ENCODE measurements around the gene ZFP42. TPM values are rescaled to one million over a fixed set of nuclear protein-coding genes. Genes with fewer than 3 reads are reported as not detected.

The ZFP42 gene
- total RNA-seq, 1 donor from 2014 or later = 0.72 TPM

DNA sequence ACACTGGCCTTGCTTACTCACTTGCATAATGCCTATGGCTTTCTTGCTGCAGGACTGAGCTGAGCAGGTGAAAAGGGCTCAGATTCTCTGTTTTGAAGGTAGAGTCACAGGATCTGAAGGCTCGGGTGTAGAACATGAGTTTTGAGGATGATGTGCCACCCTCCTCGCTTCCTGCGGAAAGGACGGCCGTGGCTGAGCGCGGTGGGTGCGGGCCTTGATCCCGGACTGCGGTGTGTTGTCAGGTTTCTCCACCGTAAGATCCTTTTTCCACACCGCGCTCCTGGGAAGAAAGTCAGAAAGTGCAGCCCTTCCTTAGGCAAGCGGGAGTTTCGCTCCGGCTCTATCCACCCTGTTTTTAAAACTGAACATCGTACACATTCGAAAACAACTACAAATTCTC, 36.2 kb downstream of the ZFP42 start:
- Mint-ChIP-seq H3K4me1 (peaks cover 36% of the 10 kb centered on the region), H3K27ac (ENCODE audit: unreplicated experiment) (no peak overlapping the region), H3K27me3 (ENCODE audit: low read depth) (peaks cover 15% of the 10 kb centered on the region), H3K4me3 (peak overlapping the region; percentile 83), H3K9me3 (no peaks in the 10 kb centered on the region), H3K36me3 (ENCODE audit: low read depth) (no peaks in the 10 kb centered on the region)
- TF ChIP-seq, protein P1, sequence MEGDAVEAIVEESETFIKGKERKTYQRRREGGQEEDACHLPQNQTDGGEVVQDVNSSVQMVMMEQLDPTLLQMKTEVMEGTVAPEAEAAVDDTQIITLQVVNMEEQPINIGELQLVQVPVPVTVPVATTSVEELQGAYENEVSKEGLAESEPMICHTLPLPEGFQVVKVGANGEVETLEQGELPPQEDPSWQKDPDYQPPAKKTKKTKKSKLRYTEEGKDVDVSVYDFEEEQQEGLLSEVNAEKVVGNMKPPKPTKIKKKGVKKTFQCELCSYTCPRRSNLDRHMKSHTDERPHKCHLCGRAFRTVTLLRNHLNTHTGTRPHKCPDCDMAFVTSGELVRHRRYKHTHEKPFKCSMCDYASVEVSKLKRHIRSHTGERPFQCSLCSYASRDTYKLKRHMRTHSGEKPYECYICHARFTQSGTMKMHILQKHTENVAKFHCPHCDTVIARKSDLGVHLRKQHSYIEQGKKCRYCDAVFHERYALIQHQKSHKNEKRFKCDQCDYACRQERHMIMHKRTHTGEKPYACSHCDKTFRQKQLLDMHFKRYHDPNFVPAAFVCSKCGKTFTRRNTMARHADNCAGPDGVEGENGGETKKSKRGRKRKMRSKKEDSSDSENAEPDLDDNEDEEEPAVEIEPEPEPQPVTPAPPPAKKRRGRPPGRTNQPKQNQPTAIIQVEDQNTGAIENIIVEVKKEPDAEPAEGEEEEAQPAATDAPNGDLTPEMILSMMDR (conservative IDR thresholded peaks at IDR 0.05) = no peak
- DNase-seq (ENCODE audit: low read depth, low spot score) = no peak

DNA sequence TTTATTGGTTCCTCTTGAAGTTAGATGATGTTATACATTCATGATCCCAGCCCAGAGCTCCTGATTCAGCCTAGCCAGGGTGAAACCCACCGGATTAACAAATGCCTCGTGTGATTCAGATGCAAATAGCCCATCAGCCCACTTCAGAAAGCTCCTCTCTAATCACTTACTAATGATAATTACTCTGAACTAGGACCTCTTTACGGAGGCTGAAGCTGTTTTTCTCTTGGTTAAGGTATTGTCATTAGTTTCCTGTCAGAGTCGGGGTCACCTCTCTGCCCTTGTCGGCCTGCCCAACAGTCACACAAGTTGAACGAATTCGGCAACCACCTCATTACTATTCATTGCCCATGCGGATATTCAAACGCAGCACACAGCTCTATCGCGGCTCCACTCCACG, 36.6 kb downstream of the ZFP42 start:
- H3K4me3 Mint-ChIP-seq = peak overlapping the region; percentile 83
- H3K27me3 Mint-ChIP-seq (ENCODE audit: low read depth) = peaks cover 15% of the 10 kb centered on the region
- DNase-seq (ENCODE audit: low read depth, low spot score) = peak; percentile 17
- peak overlapping the region; percentile 68 for H3K27ac Mint-ChIP-seq (ENCODE audit: unreplicated experiment)
- H3K4me1 Mint-ChIP-seq = peaks cover 36% of the 10 kb centered on the region
- no peaks in the 10 kb centered on the region for H3K36me3 Mint-ChIP-seq (ENCODE audit: low read depth)
- H3K9me3 Mint-ChIP-seq = no peaks in the 10 kb centered on the region
- TF ChIP-seq, protein P1 (conservative IDR thresholded peaks at IDR 0.05) = no peak

DNA sequence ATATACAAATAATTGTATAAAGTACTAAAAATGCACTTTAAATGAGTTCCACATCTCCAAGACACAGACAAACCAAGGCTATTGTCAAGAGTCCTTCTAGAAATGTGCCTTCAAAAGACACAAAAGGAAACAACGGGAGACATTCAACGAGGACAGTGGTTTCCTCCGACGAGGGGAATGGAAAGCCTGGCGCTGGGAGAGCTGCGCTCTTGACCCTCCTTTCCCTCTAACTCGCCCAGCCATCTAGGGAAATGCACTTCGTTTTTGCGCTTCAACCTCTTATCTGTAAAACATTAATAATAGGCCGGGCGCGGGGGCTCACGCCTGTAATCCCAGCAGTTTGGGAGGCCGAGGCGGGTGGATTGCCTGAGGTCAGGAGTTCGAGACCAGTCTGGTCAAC, 37.0 kb downstream of the ZFP42 start:
- Mint-ChIP-seq H3K27ac (ENCODE audit: unreplicated experiment) (peak overlapping the region; percentile 68), H3K36me3 (ENCODE audit: low read depth) (no peaks in the 10 kb centered on the region), H3K27me3 (ENCODE audit: low read depth) (peaks cover 15% of the 10 kb centered on the region), H3K4me1 (peaks cover 36% of the 10 kb centered on the region), H3K4me3 (peak overlapping the region; percentile 83), H3K9me3 (no peaks in the 10 kb centered on the region)
- no peak for DNase-seq (ENCODE audit: low read depth, low spot score)
- TF ChIP-seq, protein P1 (conservative IDR thresholded peaks at IDR 0.05) = no peak

DNA sequence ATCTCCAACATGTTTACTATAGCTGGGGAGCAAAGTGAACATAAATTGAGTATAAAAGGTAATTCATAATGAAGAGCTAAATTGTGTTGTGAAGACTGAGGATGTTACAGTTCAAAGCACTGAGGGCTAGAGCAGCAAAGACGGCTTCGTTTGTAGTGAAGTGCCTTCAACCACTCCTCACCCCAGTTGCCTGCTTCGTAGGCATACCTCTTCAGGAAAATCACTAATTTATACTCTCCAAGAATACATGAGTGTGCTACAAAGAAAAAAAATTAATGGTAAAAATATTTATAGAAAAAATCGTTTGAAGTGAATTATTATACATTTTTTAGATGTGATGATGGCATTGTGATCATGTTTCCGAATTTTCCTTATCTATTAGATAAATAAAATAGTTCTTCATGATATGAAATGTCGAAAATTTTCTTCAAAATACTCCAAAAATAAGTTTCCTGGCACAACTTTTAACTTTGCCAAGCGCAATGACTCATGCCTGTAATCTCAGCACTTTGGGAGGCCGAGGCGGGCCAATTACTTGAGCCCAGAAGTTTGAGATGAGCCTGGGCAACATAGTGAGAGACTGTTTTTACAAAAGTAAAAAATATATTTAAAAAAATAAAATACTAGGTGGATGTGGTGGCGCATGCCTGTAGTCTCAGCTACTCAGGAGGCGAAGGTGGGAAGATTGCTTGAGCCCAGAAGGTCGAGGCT, 41.6 kb downstream of the ZFP42 start:
- Mint-ChIP-seq H3K9me3 (no peaks in the 10 kb centered on the region), H3K4me3 (no peak overlapping the region), H3K27ac (ENCODE audit: unreplicated experiment) (no peak overlapping the region), H3K27me3 (ENCODE audit: low read depth) (peaks cover 10% of the 10 kb centered on the region), H3K4me1 (peaks cover 22% of the 10 kb centered on the region), H3K36me3 (ENCODE audit: low read depth) (no peaks in the 10 kb centered on the region)
- DNase-seq (ENCODE audit: low read depth, low spot score) = no peak
- TF ChIP-seq, protein P1 (conservative IDR thresholded peaks at IDR 0.05) = no peak

DNA sequence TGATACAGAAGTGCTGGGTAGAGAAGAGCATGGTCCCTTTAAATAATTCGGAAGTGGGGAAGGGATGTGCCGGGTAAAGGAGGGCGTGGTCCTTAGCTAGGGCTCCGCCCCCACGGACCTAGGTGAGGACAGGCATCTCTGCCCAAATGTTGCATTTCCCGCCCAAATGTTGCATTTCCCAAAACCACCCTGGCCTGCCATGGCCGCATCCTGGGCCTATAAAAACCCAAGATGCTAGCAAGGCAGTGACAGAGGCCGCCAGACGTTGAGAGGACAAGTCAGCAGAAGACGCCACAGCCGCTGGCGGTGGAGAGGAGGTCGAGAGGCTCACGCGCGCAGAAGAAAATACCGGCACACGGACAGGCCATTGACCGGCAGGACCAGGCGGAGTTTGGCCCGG, 46.1 kb downstream of the ZFP42 start:
- no peaks in the 10 kb centered on the region for H3K9me3 Mint-ChIP-seq
- no peaks in the 10 kb centered on the region for H3K27me3 Mint-ChIP-seq (ENCODE audit: low read depth)
- no peak overlapping the region for H3K27ac Mint-ChIP-seq (ENCODE audit: unreplicated experiment)
- H3K36me3 Mint-ChIP-seq (ENCODE audit: low read depth) = no peaks in the 10 kb centered on the region
- DNase-seq (ENCODE audit: low read depth, low spot score) = no peak
- no peak overlapping the region for H3K4me3 Mint-ChIP-seq
- TF ChIP-seq, protein P1 (conservative IDR thresholded peaks at IDR 0.05) = no peak
- H3K4me1 Mint-ChIP-seq = peaks cover 3% of the 10 kb centered on the region
